ENCODE measurements around the gene ZGPAT.
"Not testable (repeated sequence)": the region's sequence is repeated elsewhere in the genome, so short reads cannot be mapped to it uniquely, and the experiment has no call there.

ZGPAT gene, protein sequence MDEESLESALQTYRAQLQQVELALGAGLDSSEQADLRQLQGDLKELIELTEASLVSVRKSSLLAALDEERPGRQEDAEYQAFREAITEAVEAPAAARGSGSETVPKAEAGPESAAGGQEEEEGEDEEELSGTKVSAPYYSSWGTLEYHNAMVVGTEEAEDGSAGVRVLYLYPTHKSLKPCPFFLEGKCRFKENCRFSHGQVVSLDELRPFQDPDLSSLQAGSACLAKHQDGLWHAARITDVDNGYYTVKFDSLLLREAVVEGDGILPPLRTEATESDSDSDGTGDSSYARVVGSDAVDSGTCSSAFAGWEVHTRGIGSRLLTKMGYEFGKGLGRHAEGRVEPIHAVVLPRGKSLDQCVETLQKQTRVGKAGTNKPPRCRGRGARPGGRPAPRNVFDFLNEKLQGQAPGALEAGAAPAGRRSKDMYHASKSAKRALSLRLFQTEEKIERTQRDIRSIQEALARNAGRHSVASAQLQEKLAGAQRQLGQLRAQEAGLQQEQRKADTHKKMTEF

DNA sequence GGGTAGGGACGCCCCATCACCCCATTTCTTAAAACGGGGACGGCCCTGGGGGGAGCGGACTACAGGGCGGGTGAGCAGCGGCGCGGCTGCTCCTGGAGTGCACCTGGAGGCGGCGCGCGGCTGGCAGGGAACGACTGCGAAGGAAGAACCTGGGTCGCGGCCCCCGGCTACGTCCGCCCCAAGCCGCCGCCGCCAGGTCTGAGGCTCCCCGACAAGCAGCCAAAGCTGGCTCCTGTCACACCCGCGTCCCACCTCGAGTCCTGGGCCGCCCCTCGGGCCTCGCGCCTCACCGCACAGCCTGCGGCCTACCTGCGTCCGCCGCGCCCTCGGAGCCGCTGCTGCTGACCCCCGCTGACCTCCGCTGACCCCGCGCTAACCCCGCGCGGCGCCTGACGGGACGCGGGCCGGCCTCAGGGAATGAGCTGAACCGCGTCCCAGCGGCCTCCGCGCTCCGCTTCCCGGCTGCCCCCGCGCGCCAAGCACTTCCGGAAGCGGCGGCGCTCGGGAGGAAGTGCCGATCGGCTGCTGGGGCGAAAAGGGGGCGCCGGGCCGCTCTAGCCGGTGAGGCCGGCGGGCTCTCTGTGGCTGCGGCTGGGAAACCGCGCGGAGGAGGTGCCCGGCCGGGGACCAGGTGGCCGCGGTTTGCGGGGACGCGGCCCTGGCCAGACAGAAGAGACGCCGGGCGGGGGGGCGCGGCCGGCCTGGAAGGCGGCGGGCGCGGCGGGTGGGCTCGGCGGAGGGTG lies at the start of gene ZGPAT, which contains the start of gene ARFRP1:
Gene ZGPAT (plus strand): TSS at position 482 of the 743 bp plus-strand sequence. CDS start 542 bp downstream, outside the sequence.
Gene ARFRP1 (minus strand): TSS at position 419 of the 743 bp plus-strand sequence. CDS start 885 bp downstream, outside the sequence.
- DNase-seq, result peak; percentile 89

DNA sequence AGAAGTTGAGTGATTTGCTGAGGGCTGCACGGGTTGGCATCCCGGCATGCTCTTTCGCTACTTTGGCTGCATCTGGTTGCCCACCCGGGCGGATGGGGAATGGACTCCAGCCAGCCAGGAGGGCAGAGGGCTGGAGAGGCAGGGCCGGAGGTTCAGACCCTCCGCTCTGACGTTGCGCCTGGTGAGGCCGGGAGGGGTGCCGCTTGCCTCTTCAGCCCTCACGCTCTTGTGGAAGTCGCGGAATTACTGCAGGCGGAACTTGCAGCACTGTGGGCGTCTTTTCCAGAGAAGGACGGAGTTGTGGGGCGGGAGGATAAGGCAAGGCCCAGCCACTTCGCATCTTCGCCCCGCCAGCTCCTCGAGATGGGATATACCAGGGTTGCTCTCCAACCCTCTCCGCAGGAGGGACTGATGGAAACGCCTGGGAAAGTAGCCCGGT lies 49.1 kb upstream of the ZGPAT start:
- DNase-seq, result no peak

GRCh38 chr20:63659370-63659769 lies 48.5 kb upstream of the ZGPAT start:
- DNase-seq, result no peak

DNA sequence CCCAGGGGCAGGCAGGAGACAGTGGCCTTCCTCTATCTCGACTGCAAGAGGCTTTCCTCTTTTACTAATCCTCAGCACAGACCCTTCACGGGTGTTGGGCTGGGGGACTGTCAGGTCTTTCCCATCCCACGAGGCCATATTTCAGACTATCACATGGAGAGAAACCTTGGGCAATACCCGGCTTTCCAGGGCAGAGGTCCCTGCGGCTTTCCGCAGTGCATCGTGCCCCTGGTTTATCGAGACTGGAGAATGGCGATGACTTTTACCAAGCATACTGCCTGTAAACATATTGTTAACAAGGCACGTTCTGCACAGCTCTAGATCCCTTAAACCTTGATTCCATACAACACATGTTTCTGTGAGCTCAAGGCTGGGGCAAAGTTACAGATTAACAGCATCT lies 47.7 kb upstream of the ZGPAT start:
- DNase-seq, result not testable (repeated sequence)

DNA sequence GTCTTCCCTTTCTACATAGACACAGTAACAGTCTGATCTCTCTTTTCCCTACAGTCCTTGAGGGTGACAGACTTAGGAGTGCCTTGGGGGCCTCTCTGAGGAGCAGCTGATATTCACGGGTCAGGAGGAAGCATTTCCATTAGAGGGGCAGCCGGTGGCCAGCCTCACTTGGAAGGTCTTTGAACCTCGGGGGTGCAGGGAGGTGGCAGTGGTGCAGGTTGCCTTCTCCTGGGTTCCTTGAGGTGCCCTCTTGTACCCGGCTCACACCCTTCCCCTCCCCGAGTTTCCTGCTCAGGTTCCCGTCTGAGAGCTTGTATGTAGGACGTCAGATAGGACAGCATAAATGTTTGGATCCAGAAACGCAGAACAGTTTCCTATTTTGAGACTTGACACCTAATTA lies 47.2 kb upstream of the ZGPAT start:
- DNase-seq, result no peak

DNA sequence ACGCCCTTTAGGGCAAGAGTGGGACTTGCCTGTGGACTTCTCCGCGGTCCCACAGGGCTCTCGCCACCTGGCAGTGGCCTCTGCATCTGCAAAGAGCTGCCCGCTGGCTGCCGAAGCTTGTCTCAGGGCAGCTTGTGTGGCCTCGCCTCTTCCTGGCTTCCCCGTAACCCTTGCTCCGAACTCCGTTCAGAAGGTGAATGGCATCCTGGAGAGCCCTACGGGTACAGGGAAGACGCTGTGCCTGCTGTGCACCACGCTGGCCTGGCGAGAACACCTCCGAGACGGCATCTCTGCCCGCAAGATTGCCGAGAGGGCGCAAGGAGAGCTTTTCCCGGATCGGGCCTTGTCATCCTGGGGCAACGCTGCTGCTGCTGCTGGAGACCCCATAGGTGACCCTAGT lies 46.7 kb upstream of the ZGPAT start:
- no peak for DNase-seq

GRCh38 chr20:63661959-63662812 lies 45.7 kb upstream of the ZGPAT start:
- no peak for DNase-seq

DNA sequence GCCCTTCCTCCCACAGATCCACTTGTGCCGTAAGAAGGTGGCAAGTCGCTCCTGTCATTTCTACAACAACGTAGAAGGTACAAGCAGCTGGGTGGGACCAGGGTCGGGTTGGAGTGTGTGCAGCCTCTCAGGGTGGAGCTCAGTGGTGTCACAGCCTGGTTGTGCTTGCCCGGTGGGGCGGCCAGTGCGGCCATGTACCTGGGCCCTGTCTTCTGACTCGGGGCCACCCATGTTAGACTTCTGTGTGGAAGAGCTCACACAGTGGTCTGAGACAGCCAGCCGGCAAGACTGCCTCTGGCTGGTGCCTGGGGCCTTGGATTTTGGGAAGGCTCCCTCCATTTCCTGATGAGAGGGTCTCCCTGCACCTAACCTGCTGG lies 45.0 kb upstream of the ZGPAT start:
- DNase-seq, result no peak

GRCh38 chr20:63663332-63664066 lies 44.3 kb upstream of the ZGPAT start:
- no peak for DNase-seq

GRCh38 chr20:63664143-63664851 lies 43.5 kb upstream of the ZGPAT start:
- no peak for DNase-seq

GRCh38 chr20:63664861-63665594 lies 42.8 kb upstream of the ZGPAT start:
- DNase-seq, result no peak

GRCh38 chr20:63665708-63666107 lies 42.1 kb upstream of the ZGPAT start:
- no peak for DNase-seq

DNA sequence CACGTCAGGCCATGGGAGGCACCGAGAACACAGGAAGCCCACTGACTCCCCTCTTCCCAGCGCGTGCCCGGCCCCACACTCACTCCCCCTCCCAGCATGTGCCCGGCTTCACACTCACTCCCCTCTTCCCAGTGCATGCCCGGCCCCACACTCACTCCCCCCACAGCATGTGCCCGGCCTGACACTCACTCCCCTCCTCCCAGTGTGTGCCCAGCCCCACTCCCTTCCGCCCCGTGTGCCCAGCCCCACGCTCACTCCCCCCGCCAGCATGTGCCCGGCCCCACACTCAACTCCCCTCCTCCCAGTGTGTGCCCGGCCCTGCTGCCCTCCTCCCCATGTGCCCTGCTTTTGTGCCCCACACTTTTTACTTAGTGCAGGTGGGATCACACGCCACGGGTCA lies 40.0 kb upstream of the ZGPAT start:
- DNase-seq, result no peak

DNA sequence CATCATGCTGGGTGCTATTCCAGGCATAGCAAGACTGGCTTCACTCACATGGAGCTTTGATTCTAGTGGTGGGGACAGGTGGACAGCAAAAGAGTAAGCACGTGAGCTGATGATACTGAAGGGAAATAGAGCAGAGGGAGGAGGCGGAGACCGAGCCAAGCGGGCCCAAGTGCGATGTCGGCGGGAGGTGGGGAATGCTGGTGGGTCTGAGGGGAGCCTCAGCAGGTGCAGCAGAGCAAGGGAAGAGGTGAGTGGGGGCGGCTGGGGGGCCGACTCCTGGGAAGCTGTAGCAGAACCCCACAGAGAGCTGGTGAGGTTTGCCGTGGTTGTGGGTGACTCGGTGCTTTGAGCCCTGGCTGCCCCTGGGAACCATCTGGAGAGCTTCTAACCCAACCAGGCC lies 39.5 kb upstream of the ZGPAT start:
- no peak for DNase-seq

DNA sequence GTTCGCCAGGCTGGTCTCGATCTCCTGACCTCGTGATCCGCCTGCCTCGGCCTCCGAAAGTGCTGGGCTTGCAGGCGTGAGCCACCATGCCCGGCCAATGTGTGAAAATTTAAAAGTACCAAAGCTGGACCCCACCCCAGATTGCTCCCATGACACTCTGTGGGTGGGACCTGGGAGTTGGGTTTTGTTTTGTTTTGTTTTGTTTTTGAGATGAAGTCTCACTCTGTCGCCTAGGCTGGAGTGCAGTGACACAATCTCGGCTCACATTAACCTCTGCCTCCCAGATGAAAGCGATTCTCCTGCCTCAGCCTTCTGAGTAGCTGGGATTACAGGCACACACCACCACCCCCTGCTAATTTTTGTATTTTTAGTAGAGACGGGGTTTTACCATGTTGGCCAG lies 36.1 kb upstream of the ZGPAT start:
- not testable (repeated sequence) for DNase-seq

DNA sequence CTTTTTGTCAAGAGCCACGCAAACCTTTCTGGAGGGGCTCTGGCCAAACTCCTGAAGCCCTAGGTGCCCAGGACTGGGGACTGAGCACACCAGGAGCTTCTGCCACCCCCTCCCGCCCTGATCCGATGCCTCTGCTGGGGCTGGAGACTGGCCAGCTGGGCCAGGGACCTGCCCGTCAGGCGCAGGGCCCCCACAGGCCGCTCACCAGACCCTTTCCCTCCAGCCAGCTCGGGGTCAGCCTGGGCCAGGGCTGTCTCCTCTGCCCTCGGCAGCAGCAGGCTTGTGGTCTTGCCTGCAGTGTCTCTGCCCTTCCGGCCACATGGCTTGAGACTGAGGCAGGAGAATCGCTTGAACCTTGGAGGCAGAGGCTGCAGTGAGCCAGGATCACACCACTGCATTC lies 35.2 kb upstream of the ZGPAT start:
- no peak for DNase-seq

DNA sequence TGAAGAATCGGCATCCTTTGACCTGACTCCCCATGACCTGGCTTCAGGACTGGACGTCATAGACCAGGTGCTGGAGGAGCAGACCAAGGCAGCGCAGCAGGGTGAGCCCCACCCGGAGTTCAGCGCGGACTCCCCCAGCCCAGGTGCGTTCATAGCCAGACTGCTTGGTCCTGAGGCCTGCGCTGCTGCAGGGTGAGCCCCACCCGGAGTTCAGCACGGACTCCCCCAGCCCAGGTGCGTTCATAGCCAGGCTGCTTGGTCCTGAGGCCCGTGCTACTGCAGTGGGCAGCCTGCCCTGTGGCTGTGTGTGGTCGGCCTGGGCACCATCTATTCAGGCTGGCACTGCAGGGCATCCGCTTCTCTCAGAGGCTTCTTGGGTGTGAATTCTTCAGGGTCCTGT lies 33.9 kb upstream of the ZGPAT start:
- no peak for DNase-seq

DNA sequence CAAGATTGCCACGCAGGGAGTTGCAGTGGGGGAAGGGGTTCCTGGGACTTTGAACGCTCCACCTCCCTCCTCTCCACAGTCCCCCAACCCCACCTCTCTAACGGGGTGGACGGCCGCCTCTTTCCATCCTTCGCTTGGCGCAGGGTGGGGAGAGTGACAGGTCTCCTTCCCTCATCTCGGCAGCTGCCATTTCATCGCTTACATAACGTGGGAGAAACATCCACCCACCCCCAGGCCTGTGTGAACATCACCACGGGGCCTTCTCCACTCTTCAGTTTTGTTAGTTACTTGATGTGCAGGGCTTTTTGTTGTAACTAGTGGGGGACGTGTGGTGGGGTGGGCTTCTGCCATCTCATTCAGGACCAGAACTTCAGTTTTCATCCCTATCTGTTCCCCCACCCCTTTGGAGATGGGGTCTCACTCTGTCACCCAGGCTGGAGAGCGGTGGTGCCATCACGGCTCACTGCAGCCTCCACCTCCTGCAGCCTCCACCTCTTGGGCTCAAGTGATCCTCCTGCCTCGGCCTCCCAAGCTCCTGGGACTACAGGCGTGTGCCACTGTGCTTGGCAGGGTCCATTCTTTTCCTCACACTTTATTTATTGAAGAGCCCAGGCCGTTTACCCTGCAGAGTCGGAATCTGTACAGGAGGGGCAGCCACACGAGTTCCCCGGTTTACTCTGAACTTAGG lies 32.0 kb upstream of the ZGPAT start:
- DNase-seq, result no peak

- DNase-seq, result no peak
These were observed 29.8 kb upstream of the ZGPAT start for GRCh38 chr20:63678071-63678470.

All from activated CD4-positive, CD25-positive, alpha-beta regulatory T cell treated with anti-CD3 and anti-CD28 coated beads, Interleukin-2, amount 50 U/mL, for 72 hours (primary cell).